GM23338 (cell line): ENCODE data around the gene TCTA. TPM values are rescaled to one million over a fixed set of nuclear protein-coding genes. Genes with fewer than 3 reads are reported as not detected.
A peak's percentile ranks its signal among the peaks of the same experiment; 100 is the strongest.

Source experiments
- ATAC-seq: fragments of 200-7000 bp; cut with Tn5 transposase; 3 replicates; pipeline ENCODE4 v1.9.1; 2020
- DNase-seq: peaks from one replicate; pipeline ENCODE4 v3.0.0-alpha.2; 2015; ENCODE audit warnings: low spot score
- H2AFZ ChIP-seq: fragments of 200-600 bp; sonication (generic); 2 replicates; pipeline ENCODE4 v1.8.0; 2016; ENCODE audit warnings: antibody characterized with exemption, mild to moderate bottlenecking, moderate library complexity
- H3F3A ChIP-seq: fragments of 200-600 bp; sonication (generic); replicated peaks from 2 replicates; pipeline ENCODE4 v1.8.0; 2017; ENCODE audit warnings: antibody characterized with exemption, mixed run types, low read depth
- H3K27ac ChIP-seq: fragments of 200-600 bp; sonication (generic); 2 replicates; pipeline ENCODE4 v1.6.1; 2016; ENCODE audit warnings: low read depth
- H3K27me3 ChIP-seq: fragments of 200-600 bp; sonication (generic); 2 replicates; pipeline ENCODE4 v1.8.0; 2016; ENCODE audit warnings: mild to moderate bottlenecking, mixed run types, moderate library complexity; ENCODE audit not compliant: insufficient read depth
- H3K36me3 ChIP-seq: fragments of 200-600 bp; sonication (generic); 2 replicates; pipeline ENCODE4 v1.8.0; 2016; ENCODE audit warnings: mild to moderate bottlenecking; ENCODE audit not compliant: insufficient read depth
- H3K4me1 ChIP-seq: fragments of 200-600 bp; sonication (generic); 2 replicates; pipeline ENCODE4 v1.8.0; 2016; ENCODE audit warnings: mild to moderate bottlenecking, moderate library complexity; ENCODE audit not compliant: insufficient read depth
- H3K4me2 ChIP-seq: fragments of 200-600 bp; sonication (generic); 2 replicates; pipeline ENCODE4 v1.7.1; 2017; ENCODE audit warnings: mixed run types
- H3K4me3 ChIP-seq: fragments of 200-600 bp; sonication (generic); 2 replicates; pipeline ENCODE4 v1.6.1; 2016; ENCODE audit warnings: mixed run types
- H3K79me2 ChIP-seq: fragments of 200-600 bp; sonication (generic); replicated peaks from 2 replicates; pipeline ENCODE4 v1.8.0; 2017; ENCODE audit warnings: mild to moderate bottlenecking; ENCODE audit not compliant: insufficient read depth
- H3K9me2 ChIP-seq: fragments of 200-600 bp; sonication (generic); 2 replicates; pipeline ENCODE4 v1.8.0; 2017; ENCODE audit not compliant: insufficient read depth
- H4K20me1 ChIP-seq: fragments of 200-600 bp; sonication (generic); replicated peaks from 2 replicates; pipeline ENCODE4 v1.8.0; 2017; ENCODE audit warnings: mild to moderate bottlenecking; ENCODE audit not compliant: insufficient read depth
- H3K27ac Mint-ChIP-seq: 2 replicates; pipeline ENCODE4 v1.8.0; 2020; ENCODE audit warnings: inconsistent platforms, mild to moderate bottlenecking, moderate library complexity, mixed read lengths
- H3K27me3 Mint-ChIP-seq: 3 replicates; pipeline ENCODE4 v1.8.0; 2022; ENCODE audit warnings: low read depth, mild to moderate bottlenecking, moderate library complexity, mixed read lengths, inconsistent platforms; ENCODE audit not compliant: insufficient read depth, poor library complexity
- H3K36me3 Mint-ChIP-seq: 3 replicates; pipeline ENCODE4 v1.8.0; 2021; ENCODE audit warnings: low read depth, mild to moderate bottlenecking, inconsistent platforms, moderate library complexity, mixed read lengths
- H3K4me1 Mint-ChIP-seq: 3 replicates; pipeline ENCODE4 v1.8.0; 2020; ENCODE audit warnings: mild to moderate bottlenecking, inconsistent platforms, mixed read lengths
- H3K4me3 Mint-ChIP-seq: 3 replicates; pipeline ENCODE4 v1.8.0; 2021; ENCODE audit warnings: moderate library complexity, mild to moderate bottlenecking, inconsistent platforms, mixed read lengths
- H3K9me3 Mint-ChIP-seq: 3 replicates; pipeline ENCODE4 v1.8.0; 2020; ENCODE audit warnings: moderate library complexity, mild to moderate bottlenecking, inconsistent platforms, mixed read lengths
- CREB1 ChIP-seq: fragments of 250-450 bp; sonication (Bioruptor Pico); IDR thresholded peaks from 2 replicates; pipeline ENCODE4 v1.5.0; 2020; ENCODE audit warnings: low read depth, mild to moderate bottlenecking, moderate library complexity
- CTCF ChIP-seq, 2 experiments: fragments of 200-600 bp in 1 of 2; sonication (generic) in 1 of 2; conservative IDR thresholded peaks; 2 replicates each; pipeline versions ENCODE4 v1.5.1 to v1.6.1; 2016 to 2017; ENCODE audit warnings: antibody characterized with exemption in 2 of 2, low read depth in 2 of 2, mild to moderate bottlenecking in 2 of 2, moderate library complexity in 1 of 2
- EZH2 ChIP-seq: fragments of 200-600 bp; sonication (generic); IDR thresholded peaks from one replicate; pipeline ENCODE4 v1.8.0; 2017; ENCODE audit warnings: antibody characterized with exemption, mild to moderate bottlenecking, low read depth; ENCODE audit not compliant: unreplicated experiment
- ZNF462 ChIP-seq: fragments of 250-450 bp; sonication (Bioruptor Pico); IDR thresholded peaks from 2 replicates; pipeline ENCODE4 v1.5.0; 2020; ENCODE audit warnings: mild to moderate bottlenecking, moderate library complexity
- polyA plus RNA-seq: library from polyadenylated mRNA; unstranded; fragments of >200 nt; fragmentation: Nextera tagmentation; extraction: Ambion mirVana; gene quantifications from 2 replicates; pipeline ENCODE4 v1.2.1, GENCODE V29; 2016
- total RNA-seq: library from RNA; depleted of rRNA; stranded (reverse); fragments of >200 nt; shearing (Covaris generic); gene quantifications from 2 replicates; pipeline ENCODE4 v1.2.3, GENCODE V29; 2014
- TF ChIP-seq, protein P1 (sequence below): IDR thresholded peaks from 2 replicates; pipeline ENCODE4 v1.6.1; 2016; ENCODE audit warnings: antibody characterized with exemption

TCTA gene
- total and polyA plus RNA-seq, 2 experiments from 2014 or later: 4.0 to 5.0 TPM

- H4K20me1 ChIP-seq: no peaks in the 10 kb centered on the region
- H3K4me1 ChIP-seq: peaks cover 14% of the 10 kb centered on the region
- no peak for TF ChIP-seq EZH2
- TF ChIP-seq, protein P1, sequence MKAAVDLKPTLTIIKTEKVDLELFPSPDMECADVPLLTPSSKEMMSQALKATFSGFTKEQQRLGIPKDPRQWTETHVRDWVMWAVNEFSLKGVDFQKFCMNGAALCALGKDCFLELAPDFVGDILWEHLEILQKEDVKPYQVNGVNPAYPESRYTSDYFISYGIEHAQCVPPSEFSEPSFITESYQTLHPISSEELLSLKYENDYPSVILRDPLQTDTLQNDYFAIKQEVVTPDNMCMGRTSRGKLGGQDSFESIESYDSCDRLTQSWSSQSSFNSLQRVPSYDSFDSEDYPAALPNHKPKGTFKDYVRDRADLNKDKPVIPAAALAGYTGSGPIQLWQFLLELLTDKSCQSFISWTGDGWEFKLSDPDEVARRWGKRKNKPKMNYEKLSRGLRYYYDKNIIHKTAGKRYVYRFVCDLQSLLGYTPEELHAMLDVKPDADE: no peak
- peak; percentile 80 to 99 for TF ChIP-seq CTCF (conservative IDR thresholded peaks at IDR 0.05; ENCODE audit: low read depth in 2 of 2)
- peak; percentile 55; the same call in 1 of the 2 replicates for TF ChIP-seq ZNF462 (CRISPR knock-in tag)
- no peak for TF ChIP-seq CREB1 (CRISPR knock-in tag)
- no peaks in the 10 kb centered on the region for H3K36me3 Mint-ChIP-seq
- H3K9me2 ChIP-seq: no peaks in the 10 kb centered on the region
- peaks cover 24% of the 10 kb centered on the region for H3K4me1 Mint-ChIP-seq
- H3K4me3 Mint-ChIP-seq: no peak overlapping the region
- H3K36me3 ChIP-seq: no peaks in the 10 kb centered on the region
- H3K27ac ChIP-seq: no peak overlapping the region
- DNase-seq (peak; percentile 95), ATAC-seq (peak; percentile 95)
- H3K79me2 ChIP-seq: no peaks in the 10 kb centered on the region
- no peaks in the 10 kb centered on the region for H3K9me3 Mint-ChIP-seq
- no peak overlapping the region for H3K4me2 ChIP-seq
- no peaks in the 10 kb centered on the region for H3K27me3 ChIP-seq
- no peak overlapping the region for H3K4me3 ChIP-seq
- peak overlapping the region; percentile 84 for H3K27ac Mint-ChIP-seq
- peaks cover 9% of the 10 kb centered on the region for H3K27me3 Mint-ChIP-seq
- no peak overlapping the region for H2AFZ ChIP-seq
- peaks cover 6% of the 10 kb centered on the region; the same call in 1 of the 2 replicates for H3F3A ChIP-seq
Observed at GRCh38 chr3:49454458-49454857, 42.2 kb downstream of the TCTA start.
